OCI-LY3 (cell line): ENCODE measurements around the gene ESYT1.

Experiments
- EZH2phosphoT487 ChIP-seq: fragments of 200-600 bp; shearing (Covaris generic); IDR thresholded peaks from 2 replicates; pipeline ENCODE4 v1.6.1; 2018; ENCODE audit warnings: antibody characterized with exemption, mixed run types, low read depth
- TF ChIP-seq, protein P1 (sequence below): fragments of 200-600, 300-600 bp; sonication (generic); IDR thresholded peaks from 2 replicates; pipeline ENCODE4 v1.5.1; 2014; ENCODE audit warnings: antibody characterized with exemption, low read length, low read depth

GRCh38 chr12:56162468-56163290 lies 34.6 kb downstream of the ESYT1 start:
- TF ChIP-seq, protein P1, sequence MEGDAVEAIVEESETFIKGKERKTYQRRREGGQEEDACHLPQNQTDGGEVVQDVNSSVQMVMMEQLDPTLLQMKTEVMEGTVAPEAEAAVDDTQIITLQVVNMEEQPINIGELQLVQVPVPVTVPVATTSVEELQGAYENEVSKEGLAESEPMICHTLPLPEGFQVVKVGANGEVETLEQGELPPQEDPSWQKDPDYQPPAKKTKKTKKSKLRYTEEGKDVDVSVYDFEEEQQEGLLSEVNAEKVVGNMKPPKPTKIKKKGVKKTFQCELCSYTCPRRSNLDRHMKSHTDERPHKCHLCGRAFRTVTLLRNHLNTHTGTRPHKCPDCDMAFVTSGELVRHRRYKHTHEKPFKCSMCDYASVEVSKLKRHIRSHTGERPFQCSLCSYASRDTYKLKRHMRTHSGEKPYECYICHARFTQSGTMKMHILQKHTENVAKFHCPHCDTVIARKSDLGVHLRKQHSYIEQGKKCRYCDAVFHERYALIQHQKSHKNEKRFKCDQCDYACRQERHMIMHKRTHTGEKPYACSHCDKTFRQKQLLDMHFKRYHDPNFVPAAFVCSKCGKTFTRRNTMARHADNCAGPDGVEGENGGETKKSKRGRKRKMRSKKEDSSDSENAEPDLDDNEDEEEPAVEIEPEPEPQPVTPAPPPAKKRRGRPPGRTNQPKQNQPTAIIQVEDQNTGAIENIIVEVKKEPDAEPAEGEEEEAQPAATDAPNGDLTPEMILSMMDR = no peak
- TF ChIP-seq EZH2phosphoT487 = no peak
